ENCODE data around the gene TUBB1.
"Not testable (repeated sequence)": the region's sequence is repeated elsewhere in the genome, so short reads cannot be mapped to it uniquely, and the experiment has no call there.

Gene TUBB1

DNA sequence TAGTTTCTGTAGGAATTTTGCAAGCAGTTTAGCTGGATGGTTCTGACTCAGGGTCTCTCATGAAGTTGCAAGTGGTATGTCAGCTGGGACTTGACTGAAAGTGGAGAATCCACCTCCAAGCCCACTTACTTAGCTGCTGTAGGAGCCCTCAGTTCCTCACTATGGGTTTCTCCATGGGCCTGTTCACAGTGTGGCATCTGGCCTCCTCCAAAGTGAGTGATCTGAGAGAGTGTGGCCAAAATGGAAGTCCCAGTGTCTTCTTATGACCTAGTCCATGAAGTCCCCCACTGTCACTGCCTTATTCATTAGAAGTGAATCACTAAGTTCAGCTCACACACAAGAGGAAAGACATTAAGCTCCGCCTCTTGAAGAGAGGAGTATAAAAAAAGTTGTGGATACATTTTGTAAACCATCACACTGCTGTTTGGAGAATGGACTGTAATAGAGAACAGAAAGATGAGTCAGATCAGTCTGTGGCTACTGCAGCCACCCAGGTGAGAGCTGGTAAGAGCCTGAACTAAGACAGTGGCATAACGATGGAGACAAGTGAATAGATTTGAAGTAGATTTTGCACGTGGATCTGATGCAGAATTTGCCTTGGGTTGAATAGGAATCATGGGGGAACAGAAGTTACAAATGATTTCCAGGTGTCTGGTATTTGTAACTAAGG lies 43.0 kb upstream of the TUBB1 start:
- TF ChIP-seq, protein P1, sequence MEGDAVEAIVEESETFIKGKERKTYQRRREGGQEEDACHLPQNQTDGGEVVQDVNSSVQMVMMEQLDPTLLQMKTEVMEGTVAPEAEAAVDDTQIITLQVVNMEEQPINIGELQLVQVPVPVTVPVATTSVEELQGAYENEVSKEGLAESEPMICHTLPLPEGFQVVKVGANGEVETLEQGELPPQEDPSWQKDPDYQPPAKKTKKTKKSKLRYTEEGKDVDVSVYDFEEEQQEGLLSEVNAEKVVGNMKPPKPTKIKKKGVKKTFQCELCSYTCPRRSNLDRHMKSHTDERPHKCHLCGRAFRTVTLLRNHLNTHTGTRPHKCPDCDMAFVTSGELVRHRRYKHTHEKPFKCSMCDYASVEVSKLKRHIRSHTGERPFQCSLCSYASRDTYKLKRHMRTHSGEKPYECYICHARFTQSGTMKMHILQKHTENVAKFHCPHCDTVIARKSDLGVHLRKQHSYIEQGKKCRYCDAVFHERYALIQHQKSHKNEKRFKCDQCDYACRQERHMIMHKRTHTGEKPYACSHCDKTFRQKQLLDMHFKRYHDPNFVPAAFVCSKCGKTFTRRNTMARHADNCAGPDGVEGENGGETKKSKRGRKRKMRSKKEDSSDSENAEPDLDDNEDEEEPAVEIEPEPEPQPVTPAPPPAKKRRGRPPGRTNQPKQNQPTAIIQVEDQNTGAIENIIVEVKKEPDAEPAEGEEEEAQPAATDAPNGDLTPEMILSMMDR (conservative IDR thresholded peaks at IDR 0.05; ENCODE audit: control insufficient read depth, insufficient read depth, low read depth, low read length): no peak
- no peak overlapping the region for H3K4me3 ChIP-seq (ENCODE audit: control insufficient read depth, low read depth, low read length)
- no peak for DNase-seq (ENCODE audit: low read depth)

DNA sequence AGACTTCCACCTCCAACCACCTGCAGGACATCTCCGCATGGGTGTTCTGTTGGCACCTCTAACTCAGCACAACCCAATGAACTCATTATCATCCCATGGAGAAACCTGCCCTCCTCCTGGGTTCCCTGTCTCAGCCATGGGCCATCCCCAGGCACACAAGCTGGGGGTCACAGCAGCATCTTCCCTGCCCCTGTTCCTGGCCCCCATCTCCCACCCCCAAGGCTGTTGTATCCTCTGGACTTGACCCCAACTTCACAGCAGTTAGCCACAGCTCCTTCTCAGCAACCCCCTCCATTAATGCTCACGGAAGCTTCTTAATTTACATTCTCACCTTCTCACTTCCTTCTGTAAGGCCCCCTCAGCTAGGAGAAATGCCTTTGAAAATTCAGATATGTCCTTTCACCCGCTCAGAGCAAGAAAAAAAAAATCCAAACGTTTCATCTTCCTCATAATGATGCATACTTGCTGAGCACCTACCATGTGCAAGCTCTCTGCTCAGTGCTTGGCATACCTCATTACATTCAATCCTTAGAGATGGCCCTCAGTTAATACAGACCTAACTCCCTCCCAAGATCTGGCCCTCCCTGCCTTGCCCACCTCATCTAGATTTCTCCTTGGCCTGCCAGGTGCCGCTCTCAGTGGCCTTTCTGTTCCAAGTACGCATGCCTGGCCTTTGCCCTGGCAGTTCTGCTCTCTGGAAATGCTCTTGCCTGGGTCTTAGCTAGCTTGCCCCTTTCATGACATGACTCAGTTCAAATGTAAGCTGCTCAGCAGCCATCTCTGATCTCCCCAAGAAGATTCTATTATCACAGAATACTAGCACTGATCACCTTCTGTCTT lies 40.7 kb upstream of the TUBB1 start:
- DNase-seq (ENCODE audit: low read depth): no peak
- TF ChIP-seq, protein P1 (conservative IDR thresholded peaks at IDR 0.05; ENCODE audit: control insufficient read depth, insufficient read depth, low read depth, low read length): no peak
- no peak overlapping the region for H3K4me3 ChIP-seq (ENCODE audit: control insufficient read depth, low read depth, low read length)

DNA sequence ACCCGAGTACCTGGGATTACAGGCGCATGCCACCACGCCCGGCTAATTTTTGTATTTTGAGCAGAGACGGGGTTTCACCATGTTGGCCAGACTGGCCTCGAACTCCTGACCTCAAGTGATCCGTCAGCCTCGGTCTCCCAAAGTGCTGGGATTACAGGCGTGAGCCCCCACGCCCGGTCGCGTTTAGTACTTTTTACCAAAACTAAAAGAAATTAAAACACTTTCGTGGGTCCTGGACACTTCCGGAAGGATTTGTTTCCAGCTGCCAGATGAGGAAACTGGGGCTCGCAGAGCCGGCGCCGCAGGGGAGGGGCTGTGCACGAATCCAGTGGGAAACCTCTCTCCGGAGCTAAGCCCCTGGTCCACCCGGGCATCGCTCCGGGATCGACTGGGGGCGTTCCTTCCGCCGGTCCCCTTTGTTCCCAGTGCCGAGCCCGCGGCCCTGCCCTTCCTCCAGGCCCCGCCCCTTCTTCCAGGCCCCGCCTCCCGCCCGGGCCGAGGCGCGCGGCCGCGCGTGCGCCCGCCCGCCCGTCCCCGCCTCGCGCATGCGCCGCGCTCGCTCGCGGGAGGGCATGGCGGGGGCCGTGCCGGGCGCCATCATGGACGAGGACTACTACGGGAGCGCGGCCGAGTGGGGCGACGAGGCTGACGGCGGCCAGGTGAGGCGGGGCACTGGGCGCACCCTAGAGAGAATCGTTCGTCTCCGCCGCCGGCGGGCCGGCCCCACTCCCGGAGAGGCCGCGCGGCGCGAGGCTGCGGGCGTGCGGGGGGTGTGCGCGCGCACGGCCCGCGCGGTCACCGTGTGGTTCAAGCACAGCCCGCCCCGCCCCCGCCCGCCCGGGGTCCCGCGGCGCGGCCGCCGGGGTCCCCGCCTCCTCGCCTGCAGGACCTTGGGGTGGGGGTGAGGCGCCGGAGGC lies 38.3 kb upstream of the TUBB1 start, which contains the start of gene NELFCD:
NELFCD (plus strand) TSS at position 546 of the 917 bp plus-strand sequence; CDS start at position 600, 54 bp downstream.
- TF ChIP-seq, protein P1 (conservative IDR thresholded peaks at IDR 0.05; ENCODE audit: control insufficient read depth, insufficient read depth, low read depth, low read length): no peak
- peak within 1 kb of the TSS; percentile 86 for H3K4me3 ChIP-seq (ENCODE audit: control insufficient read depth, low read depth, low read length)
- DNase-seq (ENCODE audit: low read depth): peak; percentile 68

DNA sequence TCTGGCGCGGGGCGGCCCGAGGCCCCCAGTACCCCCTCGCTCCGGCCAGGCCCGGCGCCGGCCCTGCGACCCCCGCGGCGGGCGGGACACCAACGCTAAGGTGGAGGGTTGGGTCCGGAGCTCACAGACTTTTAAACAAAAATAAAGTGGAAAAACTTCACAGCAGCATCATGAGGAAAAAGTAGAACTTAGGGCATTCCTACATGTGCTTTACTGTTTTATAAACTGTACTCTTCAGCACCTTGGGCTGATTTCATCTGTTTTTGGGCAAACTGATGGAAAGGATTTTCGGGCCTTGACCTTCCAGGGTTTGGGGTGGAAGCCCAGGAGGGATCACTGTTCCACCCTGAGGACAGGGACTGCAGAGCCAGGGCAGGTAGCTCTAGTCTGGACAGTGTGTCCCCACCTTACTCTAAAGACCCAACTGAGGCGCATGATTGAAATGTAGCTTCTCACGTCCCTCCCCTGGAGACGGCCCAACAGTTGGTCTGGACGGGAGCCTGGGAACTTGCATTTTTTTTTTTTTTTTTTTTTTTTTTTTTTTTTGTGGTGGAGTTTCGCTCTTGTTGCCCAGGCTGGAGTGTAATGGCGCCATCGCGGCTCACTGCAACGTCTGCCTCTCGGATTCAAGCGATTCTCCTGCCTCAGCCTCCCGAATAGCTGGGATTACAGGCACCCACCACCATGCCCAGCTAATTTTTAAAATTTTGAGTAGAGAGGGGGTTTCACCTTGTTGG lies 37.4 kb upstream of the TUBB1 start:
- DNase-seq (ENCODE audit: low read depth): peak; percentile 25
- TF ChIP-seq, protein P1 (conservative IDR thresholded peaks at IDR 0.05; ENCODE audit: control insufficient read depth, insufficient read depth, low read depth, low read length): no peak
- peak overlapping the region; percentile 86 for H3K4me3 ChIP-seq (ENCODE audit: control insufficient read depth, low read depth, low read length)

DNA sequence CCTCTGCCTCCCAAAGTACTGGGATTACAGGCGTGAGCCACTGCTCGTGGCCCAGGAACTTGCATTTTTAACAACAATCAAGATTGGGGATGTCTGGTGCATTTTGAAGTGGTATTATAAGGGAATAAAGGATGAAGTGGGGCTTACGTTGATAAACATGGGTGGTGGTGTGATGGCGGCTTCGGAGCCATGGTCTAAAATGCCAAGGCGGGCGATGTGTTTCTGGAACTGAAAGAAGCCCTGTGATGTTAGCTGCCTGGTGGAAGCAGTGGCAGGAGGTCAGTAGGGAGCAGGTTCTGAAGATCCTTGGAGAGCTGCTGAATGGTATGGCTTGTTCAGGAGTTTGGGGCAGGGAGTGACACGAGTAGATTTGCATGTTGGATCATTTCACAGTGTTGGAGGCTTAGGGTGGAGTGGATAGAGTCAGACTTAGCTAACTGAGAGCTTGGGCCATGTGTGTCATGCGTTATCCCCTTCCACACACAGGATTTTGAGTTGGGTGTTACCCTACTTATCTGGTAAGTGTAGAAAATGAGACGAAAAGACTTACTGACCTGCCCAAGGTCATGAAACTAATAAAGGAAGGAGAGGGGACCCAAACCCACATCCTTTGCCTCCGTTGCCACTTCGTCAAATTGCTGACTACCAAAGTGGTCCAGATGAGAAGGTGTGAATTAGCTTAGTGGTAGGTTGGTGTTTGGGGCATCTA lies 36.7 kb upstream of the TUBB1 start:
- TF ChIP-seq, protein P1 (conservative IDR thresholded peaks at IDR 0.05; ENCODE audit: control insufficient read depth, insufficient read depth, low read depth, low read length): no peak
- no peak for DNase-seq (ENCODE audit: low read depth)

DNA sequence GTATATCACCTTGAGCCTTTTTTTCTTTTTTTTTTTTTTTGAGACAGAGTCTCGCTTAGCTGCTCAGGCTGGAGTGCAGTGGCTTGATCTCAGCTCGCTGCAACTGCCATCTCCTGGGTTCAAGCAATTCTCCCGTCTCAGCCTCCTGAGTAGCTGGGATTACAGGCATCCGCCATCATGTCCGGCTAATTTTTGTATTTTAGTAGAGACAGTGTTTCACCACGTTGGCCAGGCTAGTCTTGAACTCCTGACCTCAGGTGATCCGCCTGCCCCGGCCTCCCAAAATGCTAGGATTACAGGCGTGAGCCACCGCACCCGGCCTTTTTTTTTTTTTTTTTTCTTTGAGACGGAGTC lies 36.1 kb upstream of the TUBB1 start:
- not testable (repeated sequence) for DNase-seq (ENCODE audit: low read depth); H3K4me3 ChIP-seq (ENCODE audit: control insufficient read depth, low read depth, low read length)

More for the DNA sequence above, 36.7 kb upstream of the TUBB1 start:
- H3K4me3 ChIP-seq (ENCODE audit: control insufficient read depth, low read depth, low read length): peak overlapping the region; percentile 86
